Ovary (tissue), 3 donors: ENCODE measurements around the gene IGHMBP2.

ENCODE experiments used
- CTCF ChIP-seq, 3 donors: fragments of 450-650 bp in 2 of 3; fragments of 200-600 bp in 1 of 3; IDR thresholded peaks; one replicate each; pipeline versions ENCODE4 v1.5.1 to v1.8.0; 2016 to 2022; ENCODE audit warnings: antibody characterized with exemption in 3 of 3, mild to moderate bottlenecking in 1 of 3
- POLR2A ChIP-seq: fragments of 450-650 bp; IDR thresholded peaks from one replicate; pipeline ENCODE4 v1.6.1; 2017; ENCODE audit warnings: antibody characterized with exemption, mild to moderate bottlenecking, moderate library complexity
- donor health status: DM: no; HTN: no; CAD: no.

GRCh38 chr11:68925611-68926010, 21.9 kb downstream of the IGHMBP2 start:
- TF ChIP-seq CTCF (IDR thresholded peaks at IDR 0.05), result no peak
- TF ChIP-seq POLR2A, result no peak
